ENCODE data around the gene ORC3.
"Not testable (repeated sequence)": the region's sequence is repeated elsewhere in the genome, so short reads cannot be mapped to it uniquely, and the experiment has no call there.

Gene ORC3

DNA sequence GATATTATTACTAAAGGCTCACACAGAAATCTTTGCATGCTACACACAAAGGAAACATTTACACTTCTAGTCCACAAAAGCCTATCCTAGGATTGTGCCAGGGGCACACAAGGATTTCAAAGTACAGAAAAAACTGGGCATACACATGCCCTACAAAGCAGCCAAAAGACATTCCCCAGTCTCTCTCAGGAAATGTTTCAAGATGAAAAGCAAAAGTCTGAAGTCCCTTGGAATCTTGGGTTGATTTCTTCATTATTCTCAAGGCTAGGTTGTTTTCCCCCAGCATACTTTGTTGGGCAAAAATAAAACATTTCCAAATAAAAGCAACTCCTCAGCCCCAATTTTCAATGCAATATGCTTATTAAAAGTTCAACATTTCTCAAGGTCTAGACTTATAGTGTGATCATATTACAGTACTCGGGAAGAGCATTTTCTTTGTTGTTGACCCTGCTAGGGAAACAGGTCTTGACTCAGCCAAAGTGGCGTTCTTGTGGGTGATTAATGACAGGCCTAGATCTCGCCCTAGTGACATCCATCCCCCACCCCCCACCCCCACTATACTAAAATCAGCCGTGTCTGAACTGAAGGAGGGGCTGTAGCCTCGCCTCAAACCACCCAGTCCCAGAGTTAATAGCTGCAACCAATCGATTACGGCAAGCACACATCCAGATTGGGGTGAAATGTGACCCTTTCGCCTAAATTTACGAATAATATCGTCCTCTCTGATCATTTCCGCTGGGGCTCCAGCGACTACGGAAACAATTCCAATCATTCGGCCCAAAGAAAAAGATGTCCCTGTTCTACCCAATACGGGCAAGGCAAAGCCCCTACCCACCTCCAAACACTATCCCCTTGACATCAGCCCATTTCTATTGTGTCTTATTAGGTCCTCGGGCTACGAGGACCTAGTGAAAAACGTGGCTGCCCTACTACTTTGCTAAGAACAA is 110.7 kb downstream of the ORC3 start:
- no peak for DNase-seq

DNA sequence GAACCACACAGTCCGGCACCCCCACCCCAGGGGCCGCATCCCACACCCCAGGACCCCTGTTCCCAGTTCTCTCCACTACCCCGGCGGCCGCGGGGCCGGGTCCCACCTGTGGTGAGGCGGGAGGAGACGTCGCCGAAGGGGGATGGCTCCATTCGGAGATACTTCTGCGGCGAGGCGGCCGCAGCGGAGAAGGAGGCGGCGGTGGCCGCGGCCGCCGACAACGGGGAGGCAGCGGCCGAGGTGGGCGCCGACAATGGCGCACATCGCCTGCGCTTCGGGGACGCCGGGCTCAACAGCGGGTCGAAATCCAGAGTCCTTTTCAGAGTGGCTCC is 111.4 kb downstream of the ORC3 start:
- DNase-seq: no peak

DNA sequence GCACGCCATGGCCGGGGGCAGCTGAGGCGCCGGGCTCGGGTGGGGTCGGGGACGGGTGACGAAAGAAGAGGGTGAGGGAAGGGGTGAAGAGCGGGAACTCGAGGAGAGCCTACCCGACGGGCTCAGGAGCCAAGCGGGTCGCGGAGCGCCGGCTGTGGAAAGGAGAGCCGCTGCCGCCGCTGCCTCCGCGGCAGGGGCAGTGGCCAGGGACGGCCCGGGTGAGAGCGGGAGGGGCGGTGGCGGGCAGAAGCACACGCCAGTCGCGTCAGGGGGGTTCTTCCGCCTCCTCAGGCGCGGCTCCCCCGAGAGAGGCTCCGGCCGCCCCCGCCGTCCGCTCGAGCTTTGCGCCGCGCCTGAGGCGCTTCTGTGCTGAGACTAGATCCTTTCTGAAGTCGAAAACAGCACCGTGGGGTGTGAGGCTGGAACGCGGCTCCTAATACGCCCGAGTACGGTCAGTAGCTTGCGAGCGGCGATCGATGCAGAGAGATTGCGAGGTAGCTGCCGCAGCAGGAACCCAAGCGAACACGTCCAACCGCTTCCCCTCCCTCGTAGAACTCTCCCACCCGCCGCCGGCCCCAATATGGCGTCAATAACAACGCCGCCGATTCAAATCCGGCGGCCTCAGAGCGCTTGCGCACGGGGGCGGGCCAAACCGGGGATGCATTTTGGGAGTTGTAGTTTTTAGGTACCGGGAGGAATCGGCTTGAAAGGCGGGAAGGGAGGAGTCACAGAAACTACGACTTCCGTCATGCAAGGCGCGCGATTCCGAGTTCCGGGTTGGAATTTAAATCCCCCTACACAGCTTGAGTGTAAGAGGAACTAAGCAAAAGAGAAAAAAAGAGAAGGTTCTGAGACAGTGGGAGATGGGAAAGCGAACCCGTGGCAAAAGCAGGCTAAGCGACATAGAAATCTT is 112.0 kb downstream of the ORC3 start, which contains the start of gene AKIRIN2:
AKIRIN2 (minus strand) TSS at position 558 of the 913 bp plus-strand sequence; CDS start at position 9, 549 bp downstream.
- peak; percentile 69 for DNase-seq

DNA sequence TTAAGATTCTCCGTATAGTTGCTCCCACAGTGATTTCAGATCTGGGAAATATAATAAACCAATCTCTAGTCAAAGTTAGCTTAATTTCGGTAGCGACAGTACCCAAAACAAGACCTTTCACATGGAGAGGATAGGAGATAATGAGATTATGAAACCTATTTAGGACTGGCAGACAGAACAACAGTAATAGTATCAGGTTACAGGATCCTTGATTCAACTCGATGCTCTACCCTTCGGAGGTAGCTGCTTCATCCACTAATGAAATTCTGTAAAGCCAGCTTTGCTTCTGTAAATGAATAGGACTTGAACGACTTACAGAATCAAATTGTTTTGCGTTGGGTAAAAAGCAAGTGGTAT is 112.6 kb downstream of the ORC3 start:
- no peak for DNase-seq

DNA sequence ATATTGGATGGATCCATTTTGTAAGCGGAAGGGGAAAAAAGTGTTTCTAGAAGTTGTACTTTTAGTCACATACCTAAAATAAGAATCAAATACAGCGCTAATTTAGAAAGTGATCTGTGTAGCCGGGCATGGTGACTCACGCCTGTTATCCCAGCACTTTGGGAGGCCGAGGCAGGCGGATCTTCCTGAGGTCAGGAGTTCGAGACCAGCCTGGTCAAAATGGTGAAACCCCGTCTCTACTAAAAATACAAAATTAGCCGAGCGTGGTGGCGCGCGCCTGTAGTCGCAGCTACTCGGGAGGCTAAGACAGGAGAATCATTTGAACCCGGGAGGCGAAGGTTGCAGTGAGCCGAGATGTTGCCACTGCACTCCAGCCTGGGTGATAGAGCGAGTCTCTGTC is 113.1 kb downstream of the ORC3 start:
- DNase-seq: not testable (repeated sequence)

DNA sequence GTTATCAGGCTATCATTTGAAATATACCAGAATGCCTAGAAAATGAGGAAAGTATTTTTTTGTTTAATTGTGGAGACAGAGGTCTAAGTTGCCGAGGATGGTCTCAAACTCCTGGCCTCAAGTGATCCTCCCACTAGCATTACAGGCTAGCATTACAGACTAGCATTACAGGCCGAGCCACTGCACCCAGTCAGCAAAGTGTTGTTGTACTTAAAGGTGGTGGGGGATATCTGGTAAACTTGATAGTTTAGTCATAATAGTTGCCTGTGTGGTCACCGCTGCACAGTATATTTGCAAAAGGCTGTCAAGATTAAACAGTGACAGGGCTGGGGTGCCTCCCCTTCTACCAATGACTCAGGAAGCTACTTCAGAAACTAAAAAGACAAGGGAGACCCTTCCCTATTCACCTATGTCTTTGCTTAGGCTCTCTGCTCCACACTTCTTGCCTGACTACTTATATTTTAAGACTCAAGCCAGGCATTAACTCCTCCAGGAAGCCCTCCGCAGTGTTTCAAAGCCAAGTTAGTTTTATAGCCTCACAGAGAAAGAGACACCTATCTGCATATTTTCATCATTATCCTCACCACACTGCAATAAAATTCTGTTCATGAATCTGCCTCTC is 115.2 kb downstream of the ORC3 start:
- no peak for DNase-seq

DNA sequence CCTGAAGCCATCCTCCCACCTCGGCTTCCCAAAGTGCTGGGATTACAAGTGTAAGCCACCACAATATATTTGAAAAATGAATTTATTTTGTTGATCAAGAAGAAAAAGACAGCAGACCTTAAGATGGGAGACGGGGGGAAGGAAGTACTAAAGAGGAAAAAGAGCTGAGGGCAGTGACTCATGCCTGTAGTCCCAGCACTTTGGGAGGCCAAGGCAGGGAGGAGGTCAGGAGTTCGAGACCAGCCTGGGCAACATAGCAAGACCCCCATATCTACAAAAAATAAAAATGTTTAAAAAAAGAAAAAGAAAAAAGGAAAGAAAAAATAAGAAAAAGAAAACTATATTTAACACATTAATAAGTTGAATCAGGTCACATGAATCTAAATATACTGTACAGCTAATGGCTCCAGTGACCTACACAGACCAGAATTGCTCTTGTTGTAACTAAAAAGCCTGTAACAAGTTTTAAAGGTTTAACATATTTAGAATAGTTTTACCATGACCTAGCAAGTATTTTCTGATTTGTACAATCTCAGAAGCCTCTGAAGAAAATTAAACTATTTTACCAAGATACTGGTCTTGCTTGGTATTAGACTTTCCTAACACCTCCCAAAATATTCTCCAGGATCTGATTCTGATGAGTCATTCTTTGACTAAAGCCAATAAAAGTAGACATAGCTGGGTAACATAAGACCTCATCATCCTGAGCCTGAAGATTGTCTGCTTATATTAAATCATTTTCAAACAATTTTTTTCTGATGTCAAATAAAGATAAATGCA is 116.4 kb downstream of the ORC3 start:
- DNase-seq: no peak

DNA sequence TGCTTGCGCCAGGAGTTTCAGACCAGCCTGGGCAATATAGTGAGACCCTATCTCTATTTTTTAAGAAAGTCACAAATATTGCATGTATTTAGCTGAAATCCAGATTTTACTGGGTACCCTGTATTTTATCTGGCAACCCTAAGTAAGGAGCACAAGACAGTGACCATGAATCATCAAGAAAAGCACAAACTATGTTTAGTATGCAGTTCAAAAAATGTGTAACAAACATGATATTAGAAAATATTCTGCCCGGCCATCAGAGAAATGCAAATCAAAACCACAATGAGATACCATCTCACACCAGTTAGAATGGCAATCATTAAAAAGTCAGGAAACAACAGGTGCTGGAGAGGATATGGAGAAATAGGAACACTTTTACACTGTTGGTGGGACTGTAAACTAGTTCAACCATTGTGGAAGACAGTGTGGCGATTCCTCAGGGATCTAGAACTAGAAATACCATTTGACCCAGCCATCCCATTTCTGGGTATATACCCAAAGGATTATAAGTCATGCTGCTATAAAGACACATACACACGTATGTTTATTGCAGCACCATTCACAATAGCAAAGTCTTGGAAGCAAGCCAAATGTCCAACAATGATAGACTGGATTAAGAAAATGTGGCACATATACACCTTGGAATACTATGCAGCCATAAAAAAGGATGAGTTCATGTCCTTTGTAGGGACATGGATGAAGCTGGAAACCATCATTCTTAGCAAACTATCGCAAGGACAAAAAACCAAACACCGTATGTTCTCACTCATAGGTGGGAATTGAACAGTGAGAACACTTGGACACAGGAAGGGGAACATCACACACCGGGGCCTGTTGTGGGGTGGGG is 118.9 kb downstream of the ORC3 start:
- not testable (repeated sequence) for DNase-seq

DNA sequence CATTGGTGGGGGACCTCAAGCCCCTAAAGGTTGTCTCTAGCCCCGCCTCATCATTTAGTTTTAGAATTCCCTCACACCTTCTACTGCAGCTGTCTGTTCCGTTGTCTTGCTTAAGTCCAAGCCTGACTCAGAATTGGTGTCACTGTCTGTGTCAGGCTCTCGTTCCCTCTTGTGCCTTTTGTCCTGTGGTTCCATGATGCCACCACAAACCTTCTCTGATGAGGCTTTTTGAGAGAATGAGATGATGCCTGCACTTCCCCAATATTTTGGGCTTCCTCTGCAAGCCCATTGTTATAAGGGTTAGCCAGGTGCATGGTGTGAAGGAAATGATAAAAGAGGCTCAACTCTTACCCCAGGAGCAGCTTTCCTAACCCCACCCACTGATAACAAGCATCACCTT is 120.2 kb downstream of the ORC3 start:
- DNase-seq: no peak

DNA sequence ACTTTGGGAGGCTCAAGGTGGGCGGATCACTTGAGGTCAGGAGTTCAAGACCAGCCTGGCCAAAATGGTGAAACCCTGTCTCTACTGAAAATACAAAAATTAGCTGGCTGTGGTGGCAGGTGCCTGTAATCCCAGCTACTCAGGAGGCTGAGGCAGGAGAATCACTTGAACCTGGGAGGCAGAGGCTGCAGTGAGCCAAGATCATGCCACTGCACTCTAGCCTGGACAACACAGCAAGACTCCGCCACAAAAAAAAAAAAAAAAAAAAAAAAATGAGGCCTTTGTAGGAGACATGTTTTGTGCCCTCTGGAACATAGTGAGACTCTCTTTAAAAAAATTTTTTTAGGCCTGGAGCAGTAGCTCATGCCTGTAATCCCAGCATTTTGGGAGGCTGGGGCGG is 122.8 kb downstream of the ORC3 start:
- DNase-seq: not testable (repeated sequence)

DNA sequence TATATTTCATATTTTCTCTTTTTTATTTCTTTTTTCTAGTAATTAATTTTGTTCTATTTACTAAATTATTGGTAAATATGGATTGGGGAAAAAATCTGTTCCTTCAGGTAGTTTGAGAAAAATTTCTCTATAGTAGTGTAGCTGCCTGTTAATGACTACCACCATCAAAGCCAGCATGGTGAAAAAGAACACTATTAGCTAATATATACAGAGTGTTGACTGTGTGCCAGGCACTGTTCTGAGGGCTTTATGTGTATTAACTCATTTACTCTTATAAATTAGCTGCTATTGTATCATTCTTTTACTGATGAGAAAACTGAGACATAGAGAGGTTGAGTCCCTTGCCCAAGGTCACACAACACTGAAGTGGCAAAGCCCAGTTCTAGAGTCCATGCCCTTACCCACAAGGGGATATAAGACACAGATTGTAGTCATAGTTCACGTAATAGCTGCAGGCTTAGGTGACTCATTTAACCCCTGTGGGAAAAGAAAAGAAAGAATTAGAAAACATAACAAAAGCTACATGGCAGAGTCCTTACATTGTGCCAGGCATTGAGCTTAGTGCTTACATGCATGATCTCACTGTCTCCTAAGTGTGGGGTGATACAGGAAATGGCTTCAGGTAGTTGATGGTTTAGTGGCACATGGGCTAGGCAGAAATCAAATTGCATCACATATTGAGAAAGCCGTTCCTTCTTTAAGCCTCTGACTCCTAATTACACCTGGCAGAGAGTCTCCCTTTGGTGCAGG is 124.3 kb downstream of the ORC3 start:
- DNase-seq: no peak
